ENCODE data around the gene CLEC3B. TPM values are rescaled to one million over a fixed set of nuclear protein-coding genes. Genes with fewer than 3 reads are reported as not detected.

CLEC3B gene
- total and polyA plus RNA-seq, 2 of the 8 experiments (the other 6 are each of a cell fraction or from before 2014, with no cell fraction given), result 0.32 TPM; not detected in 1

DNA sequence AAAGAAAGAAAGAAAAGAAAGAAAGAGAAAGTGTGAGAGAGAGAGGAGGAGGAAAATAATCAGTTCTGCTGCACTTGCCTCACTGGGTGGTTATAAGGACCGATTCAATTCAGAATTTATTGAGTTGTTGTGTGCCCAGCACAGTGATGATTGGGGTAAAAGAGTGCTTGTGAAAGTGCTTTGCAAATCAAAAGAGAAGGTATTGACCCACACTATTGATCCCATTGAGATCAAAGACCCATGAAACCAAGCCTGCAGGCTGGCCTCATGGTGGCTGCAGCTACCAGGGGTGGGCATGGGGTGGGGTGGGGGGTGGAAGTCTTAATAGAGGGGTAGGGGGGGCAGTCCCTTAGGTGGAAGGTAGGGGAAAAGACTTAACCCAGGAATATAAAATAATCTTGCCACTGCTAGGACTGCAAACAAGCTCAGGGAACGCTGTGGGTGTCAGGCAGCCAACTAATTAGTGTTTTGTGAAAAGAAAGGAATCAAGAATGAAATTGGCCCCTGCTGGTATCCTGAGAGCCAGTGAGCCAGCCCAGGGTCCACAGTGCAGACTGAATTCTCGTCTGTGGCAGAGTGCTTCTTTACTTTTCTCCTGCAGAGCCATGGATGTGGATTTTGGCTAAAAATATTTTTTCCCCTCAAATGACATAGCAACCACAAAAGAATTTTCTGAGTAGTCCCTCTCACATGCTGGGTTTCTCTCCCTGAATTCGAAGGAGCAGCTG is 34.2 kb downstream of the CLEC3B start:
- TF ChIP-seq, protein P1, sequence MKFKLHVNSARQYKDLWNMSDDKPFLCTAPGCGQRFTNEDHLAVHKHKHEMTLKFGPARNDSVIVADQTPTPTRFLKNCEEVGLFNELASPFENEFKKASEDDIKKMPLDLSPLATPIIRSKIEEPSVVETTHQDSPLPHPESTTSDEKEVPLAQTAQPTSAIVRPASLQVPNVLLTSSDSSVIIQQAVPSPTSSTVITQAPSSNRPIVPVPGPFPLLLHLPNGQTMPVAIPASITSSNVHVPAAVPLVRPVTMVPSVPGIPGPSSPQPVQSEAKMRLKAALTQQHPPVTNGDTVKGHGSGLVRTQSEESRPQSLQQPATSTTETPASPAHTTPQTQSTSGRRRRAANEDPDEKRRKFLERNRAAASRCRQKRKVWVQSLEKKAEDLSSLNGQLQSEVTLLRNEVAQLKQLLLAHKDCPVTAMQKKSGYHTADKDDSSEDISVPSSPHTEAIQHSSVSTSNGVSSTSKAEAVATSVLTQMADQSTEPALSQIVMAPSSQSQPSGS (IDR thresholded peaks at IDR 0.05; ENCODE audit: low read length), result no peak
- TF ChIP-seq MAX (IDR thresholded peaks at IDR 0.05) (no peak), CBX8 (IDR thresholded peaks at IDR 0.05; ENCODE audit: borderline replicate concordance, low read depth, low read length) (no peak), HDAC6 (IDR thresholded peaks at IDR 0.05; ENCODE audit: low read depth, low read length) (no peak), TAF1 (IDR thresholded peaks at IDR 0.05; ENCODE audit: low read depth, low read length) (no peak)
- Histone ChIP-seq H3K36me3 (ENCODE audit: control insufficient read depth in 2 of 4, insufficient read depth in 4 of 4, low read length in 3 of 4) (no peaks in the 10 kb centered on the region), H4K5ac (ENCODE audit: insufficient read length, low read depth, low read length) (no peak overlapping the region), H2BK15ac (ENCODE audit: low read length) (no peak overlapping the region), H3K27ac (ENCODE audit: low read depth, low read length) (no peak overlapping the region), H4K20me1 (replicated peaks in 1 of 2; ENCODE audit: control insufficient read depth in 1 of 2, insufficient read depth in 2 of 2, low read length in 2 of 2) (peaks cover 0 to 2% of the 10 kb centered on the region in 2 experiments), H3K4me2 (ENCODE audit: insufficient read depth in 1 of 2, low read depth in 2 of 2, low read length in 2 of 2) (peak overlapping the region in 1 of 2 experiments; percentile 15; a peak in 1 of 4 replicates), H2BK120ac (replicated peaks; ENCODE audit: low read depth, low read length) (no peak overlapping the region), H3K9ac (replicated peaks in 1 of 4; ENCODE audit: extremely low read depth in 1 of 4, low read depth in 3 of 4, low read length in 3 of 4) (no peak overlapping the region), H3K56ac (replicated peaks; ENCODE audit: insufficient read length, low read depth, low read length) (no peak overlapping the region), H2AFZ (ENCODE audit: low read length) (no peak overlapping the region), H2BK5ac (ENCODE audit: low read depth, low read length) (no peak overlapping the region), H3K4me3 (ENCODE audit: extremely low read depth in 1 of 4, insufficient read depth in 2 of 4, low read depth in 3 of 4, low read length in 4 of 4) (no peak overlapping the region), H3K14ac (ENCODE audit: insufficient read length) (no peak overlapping the region), H4K91ac (replicated peaks; ENCODE audit: insufficient read length, low read length) (no peak overlapping the region), H3K79me1 (ENCODE audit: low read depth, low read length) (no peaks in the 10 kb centered on the region), H3K9me3 (ENCODE audit: insufficient read depth in 2 of 2, low read depth in 1 of 2, low read length in 1 of 2) (no peaks in the 10 kb centered on the region), H3K18ac (ENCODE audit: extremely low read depth, low read length) (no peak overlapping the region), H3K4me1 (replicated peaks in 1 of 4; ENCODE audit: control insufficient read depth in 3 of 4, insufficient read depth in 4 of 4, low read length in 3 of 4) (peaks cover 2 to 10% (median 3%) of the 10 kb centered on the region in 4 experiments; a peak in 5 of 7 replicates), H3K23ac (ENCODE audit: insufficient read length) (no peak overlapping the region), H3K27me3 (replicated peaks in 1 of 4; ENCODE audit: control insufficient read depth in 3 of 4, extremely low read depth in 1 of 4, insufficient read depth in 3 of 4, low read length in 3 of 4) (peaks cover 10 to 41% (median 36%) of the 10 kb centered on the region in 4 experiments), H2BK12ac (ENCODE audit: low read depth, low read length) (no peak overlapping the region), H4K8ac (ENCODE audit: extremely low read depth, insufficient read depth, low read length) (no peak overlapping the region), H3K79me2 (ENCODE audit: control insufficient read depth in 1 of 2, insufficient read depth in 2 of 2, low read length in 2 of 2) (no peaks in the 10 kb centered on the region), H2BK20ac (ENCODE audit: low read length) (no peak overlapping the region), H3K4ac (replicated peaks; ENCODE audit: insufficient read length, low read depth, low read length) (no peak overlapping the region), H3K23me2 (ENCODE audit: low read depth, low read length) (no peaks in the 10 kb centered on the region), H2AK5ac (ENCODE audit: low read depth, low read length) (no peak overlapping the region)
- POLR2A ChIA-PET (ENCODE audit: partially characterized antibody), result no interaction called here
- FAIRE-seq (no peak), DNase-seq (ENCODE audit: low read depth in 1 of 2, low spot score in 2 of 2) (no peak)
- CTCF ChIA-PET (ENCODE audit: partially characterized antibody), result interaction anchor here (0.6 to 1.3 kb wide), 2 partner anchors 11 to 451 kb away, joined by 3 read pairs; no protein-coding TSS in a partner anchor
- WGBS, 2 experiments (ENCODE audit: extremely low coverage in 1 of 2, insufficient coverage in 1 of 2, insufficient read length in 1 of 2, insufficient replicate concordance in 2 of 2, low coverage in 1 of 2, low lambda C conversion rate in 2 of 2, missing lambda C conversion rate in 1 of 2), result 33% methylated on average over 4 of the region's 4 CpGs; no CpG with 5 or more reads in 1 of the 2 experiments
